ENCODE results near the gene PSMD1.

Gene PSMD1

GRCh38 chr2:231052494-231053451 is 3.9 kb upstream of the PSMD1 start:
- peak; percentile 96 for TF ChIP-seq L3MBTL2 (conservative IDR thresholded peaks at IDR 0.05)
- no peak for TF ChIP-seq SP1 (IDR thresholded peaks at IDR 0.05)
- peak; percentile 84 for DNase-seq (ENCODE audit: extremely low spot score)
- CTCF ChIA-PET: interaction anchor here (0.6 to 1.4 kb wide), 12 partner anchors 8 to 321 kb away, joined by 3 to 9 read pairs (median 4); no protein-coding TSS in a partner anchor
- POLR2A ChIA-PET: interaction anchor here (0.7 to 1.2 kb wide), 7 partner anchors 14 to 411 kb away, joined by 3 to 4 read pairs (median 3); partner anchors contain the start of gene NCL

GRCh38 chr2:231053846-231054245 is 2.8 kb upstream of the PSMD1 start:
- DNase-seq (ENCODE audit: extremely low spot score): no peak
- TF ChIP-seq ELF4 (IDR thresholded peaks at IDR 0.05) (no peak), TARDBP (IDR thresholded peaks at IDR 0.05) (no peak), L3MBTL2 (conservative IDR thresholded peaks at IDR 0.05) (no peak), LEF1 (IDR thresholded peaks at IDR 0.05; ENCODE audit: borderline replicate concordance) (no peak), SUZ12 (IDR thresholded peaks at IDR 0.05) (no peak), BHLHE40 (IDR thresholded peaks at IDR 0.05; ENCODE audit: borderline replicate concordance) (no peak), FOXM1 (IDR thresholded peaks at IDR 0.05; ENCODE audit: borderline replicate concordance) (no peak), SP1 (IDR thresholded peaks at IDR 0.05) (no peak), PKNOX1 (IDR thresholded peaks at IDR 0.05) (no peak), ZNF384 (IDR thresholded peaks at IDR 0.05) (no peak), NFRKB (IDR thresholded peaks at IDR 0.05) (no peak), FOXA1 (IDR thresholded peaks at IDR 0.05) (no peak), CTBP1 (IDR thresholded peaks at IDR 0.05; ENCODE audit: borderline replicate concordance) (no peak), FOXK2 (IDR thresholded peaks at IDR 0.05) (no peak), HDGF (IDR thresholded peaks at IDR 0.05; ENCODE audit: borderline replicate concordance) (no peak)
- POLR2A ChIA-PET: no interaction called here
- CTCF ChIA-PET: no interaction called here

- TF ChIP-seq TARDBP (IDR thresholded peaks at IDR 0.05): no peak
- no peak for TF ChIP-seq CTBP1 (IDR thresholded peaks at IDR 0.05; ENCODE audit: borderline replicate concordance)
- TF ChIP-seq FOXA1 (IDR thresholded peaks at IDR 0.05): no peak
- TF ChIP-seq LEF1 (IDR thresholded peaks at IDR 0.05; ENCODE audit: borderline replicate concordance): no peak
- no peak for TF ChIP-seq PKNOX1 (IDR thresholded peaks at IDR 0.05)
- TF ChIP-seq FOXM1 (IDR thresholded peaks at IDR 0.05; ENCODE audit: borderline replicate concordance): no peak
- no peak for TF ChIP-seq FOXK2 (IDR thresholded peaks at IDR 0.05)
- TF ChIP-seq ELF4 (IDR thresholded peaks at IDR 0.05): no peak
- TF ChIP-seq SUZ12 (IDR thresholded peaks at IDR 0.05): no peak
- TF ChIP-seq ARNT (IDR thresholded peaks at IDR 0.05): no peak
- TF ChIP-seq ZNF384 (IDR thresholded peaks at IDR 0.05): no peak
- no peak for TF ChIP-seq HDGF (IDR thresholded peaks at IDR 0.05; ENCODE audit: borderline replicate concordance)
- POLR2A ChIA-PET: interaction anchor here (0.7 to 1.3 kb wide), 2 partner anchors 10 to 144 kb away, joined by 3 read pairs; no protein-coding TSS in a partner anchor
- CTCF ChIA-PET: no interaction called here
- DNase-seq (ENCODE audit: extremely low spot score): no peak
Observed at GRCh38 chr2:231057590-231057989, 923 bp downstream of the PSMD1 start.

GRCh38 chr2:231058761-231059550 is 2.3 kb downstream of the PSMD1 start:
- TF ChIP-seq FOXK2 (IDR thresholded peaks at IDR 0.05) (no peak), CTBP1 (IDR thresholded peaks at IDR 0.05; ENCODE audit: borderline replicate concordance) (no peak), LEF1 (IDR thresholded peaks at IDR 0.05; ENCODE audit: borderline replicate concordance) (no peak)
- CTCF ChIA-PET: interaction anchor here (0.6 to 1.1 kb wide), 3 partner anchors 176 to 389 kb away, joined by 3 to 4 read pairs (median 3); no protein-coding TSS in a partner anchor
- POLR2A ChIA-PET: no interaction called here
- no peak for DNase-seq (ENCODE audit: extremely low spot score)

GRCh38 chr2:231059756-231060155 is 3.1 kb downstream of the PSMD1 start:
- TF ChIP-seq FOXA1 (IDR thresholded peaks at IDR 0.05) (no peak), ARNT (IDR thresholded peaks at IDR 0.05) (no peak), ELF4 (IDR thresholded peaks at IDR 0.05) (no peak), L3MBTL2 (conservative IDR thresholded peaks at IDR 0.05) (no peak), FOXM1 (IDR thresholded peaks at IDR 0.05; ENCODE audit: borderline replicate concordance) (no peak), BHLHE40 (IDR thresholded peaks at IDR 0.05; ENCODE audit: borderline replicate concordance) (no peak), SUZ12 (IDR thresholded peaks at IDR 0.05) (no peak), LEF1 (IDR thresholded peaks at IDR 0.05; ENCODE audit: borderline replicate concordance) (no peak), FOXK2 (IDR thresholded peaks at IDR 0.05) (no peak), HDGF (IDR thresholded peaks at IDR 0.05; ENCODE audit: borderline replicate concordance) (no peak), NFRKB (IDR thresholded peaks at IDR 0.05) (no peak), SP1 (IDR thresholded peaks at IDR 0.05) (no peak), ZNF384 (IDR thresholded peaks at IDR 0.05) (no peak), TARDBP (IDR thresholded peaks at IDR 0.05) (no peak), CTBP1 (IDR thresholded peaks at IDR 0.05; ENCODE audit: borderline replicate concordance) (no peak)
- no peak for DNase-seq (ENCODE audit: extremely low spot score)
- CTCF ChIA-PET: no interaction called here
- POLR2A ChIA-PET: no interaction called here

- TF ChIP-seq ZNF384 (IDR thresholded peaks at IDR 0.05): no peak
- TF ChIP-seq ARNT (IDR thresholded peaks at IDR 0.05): no peak
- no peak for TF ChIP-seq NFRKB (IDR thresholded peaks at IDR 0.05)
- no peak for TF ChIP-seq SUZ12 (IDR thresholded peaks at IDR 0.05)
- TF ChIP-seq ELF4 (IDR thresholded peaks at IDR 0.05): no peak
- no peak for TF ChIP-seq L3MBTL2 (conservative IDR thresholded peaks at IDR 0.05)
- no peak for TF ChIP-seq FOXK2 (IDR thresholded peaks at IDR 0.05)
- TF ChIP-seq CTBP1 (IDR thresholded peaks at IDR 0.05; ENCODE audit: borderline replicate concordance): no peak
- TF ChIP-seq TARDBP (IDR thresholded peaks at IDR 0.05): no peak
- TF ChIP-seq FOXA1 (IDR thresholded peaks at IDR 0.05): no peak
- no peak for TF ChIP-seq SP1 (IDR thresholded peaks at IDR 0.05)
- TF ChIP-seq BHLHE40 (IDR thresholded peaks at IDR 0.05; ENCODE audit: borderline replicate concordance): no peak
- TF ChIP-seq LEF1 (IDR thresholded peaks at IDR 0.05; ENCODE audit: borderline replicate concordance): no peak
- TF ChIP-seq HDGF (IDR thresholded peaks at IDR 0.05; ENCODE audit: borderline replicate concordance): no peak
- no peak for TF ChIP-seq FOXM1 (IDR thresholded peaks at IDR 0.05; ENCODE audit: borderline replicate concordance)
- TF ChIP-seq PKNOX1 (IDR thresholded peaks at IDR 0.05): no peak
- DNase-seq (ENCODE audit: extremely low spot score): no peak
- CTCF ChIA-PET: interaction anchor here (1.2 kb wide), 1 partner anchor 10 kb away, joined by 3 read pairs; no protein-coding TSS in a partner anchor
- POLR2A ChIA-PET: no interaction called here
Observed at GRCh38 chr2:231062776-231063175, 6.1 kb downstream of the PSMD1 start.

All from HEK293T (cell line).